Islet precursor cell (in vitro differentiated cells): ENCODE data around the gene MT2A.
A peak's percentile ranks its signal among the peaks of the same experiment; 100 is the strongest.
"Not testable (repeated sequence)": the region's sequence is repeated elsewhere in the genome, so short reads cannot be mapped to it uniquely, and the experiment has no call there.

ENCODE experiments used
- DNase-seq: peaks from one replicate; pipeline ENCODE4 v3.0.0-alpha.2; 2018

Gene MT2A

DNA sequence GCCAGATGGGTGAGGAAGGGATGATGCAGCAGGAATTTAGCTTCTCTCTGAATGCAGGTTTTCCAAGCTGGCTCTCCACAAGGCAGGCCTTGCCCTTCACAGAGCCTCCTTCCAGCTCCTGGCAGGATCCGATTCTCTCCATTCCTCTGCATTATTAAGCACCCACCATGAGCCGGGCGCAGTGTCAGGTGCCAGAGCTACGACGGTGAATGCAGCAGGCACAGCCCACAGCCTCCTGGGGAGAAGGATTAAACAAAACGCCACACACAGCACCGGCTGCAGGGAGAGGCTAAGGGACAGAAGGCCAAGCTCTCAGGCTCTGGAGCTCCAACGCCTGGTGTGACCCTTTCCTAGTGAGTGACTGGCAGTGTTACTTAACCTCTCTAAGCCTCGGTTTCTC is 7.1 kb upstream of the MT2A start:
- DNase-seq: no peak

DNA sequence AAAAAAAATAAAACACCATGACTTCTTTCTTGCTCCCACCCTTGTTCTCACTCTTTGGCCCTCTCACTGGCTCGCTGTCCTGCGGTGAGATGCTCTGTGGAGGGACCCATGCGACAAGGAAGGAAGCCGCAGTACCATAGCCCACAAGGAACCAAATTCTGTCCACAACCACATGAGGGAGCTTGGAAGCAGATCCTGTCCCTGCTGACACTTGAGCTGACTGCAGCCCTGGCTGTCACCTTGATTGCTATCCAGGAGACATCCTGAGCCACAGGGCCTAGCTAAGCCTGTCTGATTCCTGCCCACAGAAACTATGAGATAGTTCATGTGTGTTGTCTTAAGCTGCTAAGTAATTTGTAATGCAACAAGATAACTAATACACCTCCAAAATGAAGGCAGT is 4.8 kb upstream of the MT2A start:
- DNase-seq: peak; percentile 85

DNA sequence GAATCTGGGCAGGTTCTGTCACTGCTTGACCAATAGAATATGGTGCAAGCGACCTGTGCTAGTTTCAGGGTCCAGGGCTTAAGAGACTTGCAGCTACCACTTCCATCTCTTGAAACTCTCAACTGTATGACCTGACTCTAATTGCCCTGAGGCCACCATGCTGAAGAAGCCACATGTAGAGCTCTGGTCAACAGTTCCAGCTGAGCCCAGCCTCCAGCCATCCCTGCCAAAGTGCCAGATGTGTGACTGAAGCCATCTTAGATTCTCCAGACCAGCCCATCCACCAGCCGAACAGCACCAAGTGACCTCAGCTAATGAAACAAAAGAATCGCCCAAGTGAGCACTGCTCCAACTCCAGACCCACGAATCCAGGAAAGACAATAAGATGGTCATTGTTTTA is 3.4 kb upstream of the MT2A start:
- DNase-seq: no peak

DNA sequence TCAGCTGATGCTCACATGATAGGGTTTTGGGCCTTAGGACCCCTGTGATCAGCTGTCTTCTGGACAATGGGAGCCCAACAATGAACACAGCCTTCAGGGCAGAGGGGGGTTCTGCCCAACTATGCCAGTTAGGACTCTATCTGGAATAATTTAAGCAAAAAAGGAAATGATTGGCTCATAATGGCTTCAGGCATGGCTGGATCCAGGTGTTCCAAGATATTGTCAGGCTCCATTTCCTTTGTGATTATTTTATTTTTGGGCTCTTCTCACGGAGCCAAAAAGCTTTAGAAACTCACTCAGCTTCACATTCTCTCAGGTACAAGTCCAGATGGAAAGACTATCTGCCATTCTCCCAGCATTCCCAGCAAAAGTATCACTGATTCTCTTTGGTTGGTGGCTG is 2.9 kb upstream of the MT2A start:
- no peak for DNase-seq

DNA sequence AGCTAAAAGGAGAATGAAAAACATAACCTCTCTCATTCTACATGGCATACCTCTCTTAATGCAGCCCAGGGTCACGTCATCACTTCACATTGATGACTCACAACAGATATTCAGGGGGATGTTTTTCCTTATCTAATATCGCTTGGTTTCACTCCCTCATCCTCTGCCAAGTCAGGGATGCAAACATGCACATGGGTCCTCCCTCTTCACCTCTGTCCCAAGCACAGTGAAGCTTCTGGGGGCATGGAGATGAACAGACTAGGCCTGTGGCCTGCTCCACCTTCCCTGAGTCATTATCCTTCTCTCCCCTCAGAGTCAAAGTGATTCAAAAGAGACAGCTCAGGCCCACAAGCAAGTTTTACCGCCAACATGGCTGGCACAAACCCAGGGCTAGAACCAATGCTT is 2.3 kb upstream of the MT2A start:
- DNase-seq: no peak

DNA sequence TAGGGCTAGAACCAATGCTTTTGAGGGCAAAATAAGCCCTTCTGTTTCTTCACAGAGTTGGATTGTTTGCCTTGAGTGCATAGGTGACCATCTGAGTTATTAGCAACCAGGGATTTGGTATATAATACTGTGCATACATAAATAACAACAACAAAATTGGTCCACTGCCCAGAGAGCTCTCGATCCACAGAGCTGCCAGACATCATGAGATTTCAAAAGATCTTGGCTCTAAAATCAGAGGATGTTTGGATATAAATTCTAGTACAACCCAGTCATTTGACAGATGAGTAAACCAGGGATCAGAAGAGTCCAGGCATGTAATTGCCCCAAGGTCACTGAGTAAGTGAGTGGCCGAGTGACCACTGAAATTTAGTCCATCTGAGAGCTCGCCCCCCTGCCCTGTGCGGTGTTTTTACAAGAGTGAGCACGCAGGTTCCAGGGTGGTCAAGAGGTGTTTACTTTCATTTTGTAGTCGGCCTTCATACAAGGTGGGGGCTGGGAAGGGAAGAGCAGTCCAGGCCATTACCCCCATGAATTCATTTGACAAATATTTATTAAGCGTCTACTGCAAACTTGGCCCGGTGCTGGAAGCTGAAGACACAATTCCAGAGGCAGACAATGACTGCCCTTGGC is 1.8 kb upstream of the MT2A start:
- peak; percentile 56 for DNase-seq

DNA sequence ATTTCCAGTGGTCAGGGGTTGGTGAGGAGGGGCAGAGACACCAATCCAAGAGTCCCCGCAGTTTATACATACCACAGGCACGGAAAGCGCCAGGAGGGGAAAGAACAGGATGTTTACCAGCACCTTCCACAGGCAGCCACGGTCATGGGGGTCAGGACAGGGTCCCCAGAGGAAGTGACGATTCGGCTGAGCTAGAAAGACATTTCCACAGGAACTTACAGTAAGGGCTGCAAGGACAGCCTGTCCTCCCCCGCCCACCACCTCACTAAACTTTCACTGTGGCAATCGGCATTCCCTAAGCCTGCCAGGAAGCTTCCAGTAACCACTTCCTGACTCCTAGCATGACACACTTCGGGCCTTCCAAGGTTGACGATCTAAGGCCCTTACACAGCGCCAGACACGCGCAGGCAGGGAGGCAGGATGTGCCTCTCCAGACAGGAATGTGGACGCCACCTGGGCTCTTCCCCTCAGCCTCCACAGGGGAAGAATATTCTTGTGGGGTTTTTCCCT is 1.2 kb upstream of the MT2A start:
- DNase-seq: peak; percentile 93

DNA sequence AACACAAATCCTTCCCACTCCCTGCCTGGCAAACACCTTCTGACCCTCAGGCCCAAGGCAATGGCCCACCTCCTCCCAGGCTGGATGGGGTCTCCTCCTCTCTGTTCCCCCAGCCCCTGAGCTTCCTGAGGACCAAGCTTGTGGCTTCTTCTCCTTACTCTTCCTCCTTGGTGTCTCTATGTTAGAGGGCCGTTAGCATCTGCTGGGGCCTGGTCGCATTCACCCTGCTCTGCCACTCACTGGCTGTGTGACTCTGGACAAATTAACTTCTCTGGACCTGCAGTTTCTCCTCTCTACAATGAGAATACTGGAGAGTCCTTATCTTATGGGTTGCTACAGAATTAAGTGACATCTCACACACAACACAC is 725 bp upstream of the MT2A start:
- no peak for DNase-seq

DNA sequence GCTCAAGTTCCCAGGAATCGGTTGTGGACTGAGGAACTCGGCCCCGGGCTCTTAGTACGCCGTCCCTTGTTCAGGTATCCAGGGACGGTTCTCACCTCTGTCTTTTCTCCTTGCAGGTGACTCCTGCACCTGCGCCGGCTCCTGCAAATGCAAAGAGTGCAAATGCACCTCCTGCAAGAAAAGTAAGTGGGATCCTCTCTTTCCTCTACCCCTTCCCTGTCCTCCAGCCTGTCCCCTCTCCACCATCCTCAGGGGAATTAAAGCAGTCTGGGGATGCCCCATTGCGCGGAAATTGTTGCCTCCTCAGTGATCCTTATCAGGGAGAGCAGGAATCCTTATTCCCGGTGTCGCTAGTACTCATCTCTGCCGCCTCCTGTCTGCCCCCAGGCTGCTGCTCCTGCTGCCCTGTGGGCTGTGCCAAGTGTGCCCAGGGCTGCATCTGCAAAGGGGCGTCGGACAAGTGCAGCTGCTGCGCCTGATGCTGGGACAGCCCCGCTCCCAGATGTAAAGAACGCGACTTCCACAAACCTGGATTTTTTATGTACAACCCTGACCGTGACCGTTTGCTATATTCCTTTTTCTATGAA is 585 bp downstream of the MT2A start:
- DNase-seq: peak; percentile 63

DNA sequence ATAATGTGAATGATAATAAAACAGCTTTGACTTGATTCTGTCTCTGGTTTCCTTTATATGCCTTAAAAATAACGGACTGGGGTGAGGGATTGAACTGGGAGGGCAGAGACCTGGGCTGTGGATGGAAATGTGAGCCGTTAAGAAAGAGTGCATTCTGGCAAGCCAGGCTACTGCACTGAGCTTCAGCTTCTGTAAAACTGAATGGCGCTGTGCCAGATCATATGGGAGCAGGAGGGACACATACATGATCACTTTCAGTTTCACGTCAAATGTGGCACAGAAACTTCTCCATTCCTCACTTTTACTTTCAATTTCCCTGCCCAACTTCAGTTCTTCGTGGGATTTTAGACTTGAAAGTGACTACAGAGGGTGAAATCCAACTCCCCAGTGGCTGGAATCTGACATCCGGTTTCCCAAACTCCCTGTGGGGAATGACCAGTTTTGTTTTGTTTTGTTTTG is 1.1 kb downstream of the MT2A start:
- peak; percentile 56 for DNase-seq

DNA sequence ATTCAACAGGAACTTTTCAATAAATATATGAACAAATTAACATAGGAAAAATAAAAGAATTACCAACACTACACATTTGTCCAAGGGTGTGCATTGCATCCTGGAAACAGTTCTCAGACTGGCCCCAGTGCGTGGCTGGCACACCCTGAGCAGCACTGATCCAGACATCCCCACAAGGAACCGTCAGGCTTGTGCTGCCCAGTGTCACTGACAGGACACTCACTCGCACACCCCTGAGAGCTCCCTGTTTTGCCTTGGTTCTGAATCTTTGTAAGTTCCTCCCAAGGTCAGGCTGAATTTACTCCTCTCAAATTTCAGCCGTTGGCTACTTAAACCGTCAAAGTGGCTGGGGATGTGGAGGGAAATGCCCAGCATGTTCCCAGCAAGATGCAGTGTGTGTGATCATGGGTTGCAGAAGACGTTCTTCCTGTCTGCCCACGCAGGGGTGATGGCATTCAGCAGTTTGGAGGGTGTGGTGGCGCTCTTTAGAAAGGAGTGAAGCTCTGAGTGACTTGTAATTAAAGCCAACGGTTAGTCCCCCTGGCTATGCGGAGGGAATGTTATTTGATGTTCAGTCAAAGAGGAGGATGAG is 1.7 kb downstream of the MT2A start:
- peak; percentile 70 for DNase-seq

DNA sequence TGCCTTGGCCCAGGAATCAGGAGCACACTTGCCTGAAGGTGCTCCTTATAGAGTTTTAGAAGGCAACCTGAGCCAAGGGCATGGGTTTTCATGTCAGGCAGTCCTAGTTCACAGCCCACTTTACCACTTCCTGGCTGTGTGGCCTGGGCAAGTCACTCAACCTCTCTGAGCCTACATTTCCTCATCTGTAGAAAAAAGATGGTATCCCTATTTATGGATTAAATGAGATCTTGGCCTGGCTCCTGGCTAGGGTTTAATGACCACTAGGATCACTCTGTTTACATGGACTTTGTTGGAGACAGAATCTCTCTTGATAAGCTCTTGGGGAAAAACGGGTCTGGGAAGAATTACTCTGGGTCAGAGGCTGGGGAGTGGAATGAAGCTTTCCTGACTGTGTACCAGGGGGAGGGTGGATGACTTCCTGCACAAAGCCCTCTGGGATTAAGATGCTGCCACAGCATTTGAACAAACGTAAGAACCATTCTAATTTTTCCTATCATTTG is 2.3 kb downstream of the MT2A start:
- DNase-seq: no peak

DNA sequence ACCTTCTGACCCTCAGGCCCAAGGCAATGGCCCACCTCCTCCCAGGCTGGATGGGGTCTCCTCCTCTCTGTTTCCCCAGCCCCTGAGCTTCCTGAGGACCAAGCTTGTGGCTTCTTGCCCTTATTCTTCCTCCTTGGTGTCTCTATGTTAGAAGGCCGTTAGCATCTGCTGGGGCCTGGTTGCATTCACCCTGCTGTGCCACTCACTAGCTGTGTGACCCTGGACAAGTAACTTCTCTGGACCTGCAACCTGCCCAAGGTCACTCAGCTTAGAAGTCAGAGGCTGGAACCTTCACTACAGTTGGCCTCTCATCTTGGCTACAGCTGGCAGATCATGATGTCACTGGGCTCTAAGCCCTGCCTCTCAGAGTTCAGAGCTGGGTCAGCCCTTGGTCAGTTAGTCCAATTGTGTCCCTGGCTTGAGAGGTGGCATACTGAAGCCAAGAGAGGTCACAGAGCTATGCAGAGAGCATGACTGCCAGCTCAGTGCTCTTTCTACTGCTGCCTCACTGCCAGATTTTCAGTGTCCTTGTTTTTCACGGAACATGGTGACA is 3.0 kb downstream of the MT2A start:
- no peak for DNase-seq

DNA sequence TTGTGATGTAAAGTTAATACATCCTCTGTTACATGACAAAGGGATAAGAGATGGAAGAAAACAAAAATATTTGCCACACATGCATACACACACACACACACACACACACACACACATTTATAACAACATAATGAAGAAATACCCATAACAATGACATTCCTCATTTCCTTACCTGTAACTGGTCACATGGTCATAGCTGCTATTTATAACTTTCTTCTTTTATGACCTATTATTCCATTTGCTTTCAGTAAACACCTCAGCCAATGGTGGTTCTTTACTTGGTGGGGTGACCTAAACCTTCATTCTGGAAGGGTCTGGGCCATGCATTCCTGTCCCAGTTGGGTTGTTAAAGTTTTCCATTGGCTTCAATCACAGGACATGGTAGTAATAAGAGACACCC is 5.3 kb downstream of the MT2A start:
- DNase-seq: no peak

DNA sequence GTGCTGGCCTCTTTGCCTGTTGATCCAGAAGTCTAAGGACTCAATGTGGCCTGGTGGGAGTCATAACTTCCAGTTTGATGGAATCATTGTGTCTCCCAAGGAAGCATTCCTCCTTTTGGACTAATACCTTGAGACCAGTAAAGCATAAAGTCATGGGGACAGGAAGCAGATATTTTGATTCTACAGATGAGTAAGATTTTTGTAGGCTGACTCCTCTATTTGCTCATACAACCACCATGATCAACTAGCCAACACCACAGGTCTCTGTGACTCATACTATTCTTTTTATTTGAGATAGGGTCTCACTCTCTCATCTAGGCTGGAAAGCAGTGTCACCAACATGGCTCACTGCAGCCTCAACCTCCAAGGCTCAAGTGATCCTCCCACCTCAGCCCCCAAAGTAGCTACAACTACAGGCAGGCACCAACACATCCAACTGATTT is 6.2 kb downstream of the MT2A start:
- DNase-seq: no peak

DNA sequence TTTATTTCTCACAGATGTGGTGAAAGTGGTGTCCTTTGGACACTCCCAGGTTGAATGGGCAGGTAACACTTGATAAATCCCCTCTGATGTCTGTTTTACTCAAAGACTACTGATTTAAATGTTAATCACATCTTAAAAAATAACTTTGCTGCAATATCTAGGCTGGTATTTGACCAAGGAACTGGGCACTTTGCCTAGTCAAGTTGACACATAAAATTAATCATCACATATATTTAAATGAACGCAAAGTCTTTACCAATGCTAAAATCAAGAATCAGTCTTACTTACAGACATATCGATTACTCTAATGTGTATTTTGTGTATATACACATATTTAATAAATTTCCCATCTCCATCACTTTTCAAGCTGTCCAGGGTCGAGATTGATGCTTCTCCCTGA is 7.0 kb downstream of the MT2A start:
- DNase-seq: no peak

DNA sequence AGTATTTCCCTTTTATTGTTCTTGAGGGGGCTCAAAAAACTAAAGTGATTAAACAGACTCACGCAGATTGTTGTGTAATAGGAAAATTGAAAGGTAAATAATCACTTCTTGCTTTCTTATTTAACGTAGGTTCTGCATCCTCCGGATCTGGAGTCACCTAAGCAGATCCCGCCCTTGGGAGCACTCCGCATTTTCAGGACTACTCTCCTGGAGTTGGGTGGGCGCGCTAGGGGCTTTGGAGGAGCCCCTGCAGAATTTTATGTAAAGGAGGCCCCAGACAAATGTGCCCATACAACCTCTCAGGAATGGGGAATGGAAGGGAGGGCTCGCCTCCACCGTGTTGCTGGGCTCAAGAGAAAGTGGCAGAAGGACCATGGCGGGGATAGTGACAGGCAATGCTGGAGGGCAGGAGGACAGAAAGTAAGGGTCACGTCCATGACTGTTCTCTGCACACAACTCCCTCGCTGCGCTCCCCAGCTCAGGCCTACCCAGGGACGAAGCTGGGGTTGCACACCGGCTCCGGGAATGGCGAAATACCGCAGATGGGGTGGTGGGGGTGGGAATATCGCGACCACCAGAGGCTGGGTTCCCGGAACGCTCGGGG is 8.3 kb downstream of the MT2A start:
- DNase-seq: peak; percentile 49

DNA sequence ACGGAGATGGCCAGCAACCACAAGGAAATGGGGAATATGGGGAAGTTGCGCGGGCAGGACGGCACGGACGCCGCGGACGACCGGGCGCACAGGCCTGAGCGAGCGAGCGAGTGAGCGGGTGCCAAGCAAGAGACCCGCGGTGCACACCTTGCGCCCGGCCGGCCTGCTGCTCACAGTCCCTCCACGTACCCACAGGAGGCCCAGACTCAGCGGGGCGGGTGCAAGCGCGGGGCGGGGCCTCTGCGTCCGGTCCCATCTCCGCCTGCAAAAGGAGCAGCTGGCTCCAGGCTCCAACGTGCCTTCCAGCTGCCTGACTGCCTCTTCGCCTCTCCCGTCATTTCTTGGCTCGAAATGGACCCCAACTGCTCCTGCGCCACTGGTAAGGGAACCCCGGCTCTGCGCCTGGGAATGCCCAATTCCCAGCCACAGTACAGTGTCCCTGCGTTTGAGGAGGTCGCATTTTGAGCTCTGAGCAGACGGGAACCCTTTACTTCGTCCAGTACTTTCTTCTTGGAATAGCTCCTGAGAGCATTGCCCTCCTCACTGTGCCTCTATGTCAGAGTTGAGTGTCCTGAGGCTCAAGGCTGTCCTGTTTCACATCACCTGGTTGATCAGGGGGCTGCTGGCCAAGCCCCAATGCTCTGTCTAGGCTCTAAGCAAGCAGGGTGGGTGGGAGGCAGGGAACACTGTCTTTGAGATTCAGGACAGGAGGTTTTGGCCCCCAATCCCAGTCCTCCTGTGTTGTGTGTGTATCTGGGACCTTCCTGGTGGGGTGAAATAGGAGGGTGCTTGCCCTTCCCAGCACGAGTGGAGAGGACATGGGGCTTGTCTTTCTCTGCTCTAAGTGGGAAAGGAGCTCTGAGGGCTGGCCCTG is 9.1 kb downstream of the MT2A start:
- DNase-seq: peak; percentile 86

DNA sequence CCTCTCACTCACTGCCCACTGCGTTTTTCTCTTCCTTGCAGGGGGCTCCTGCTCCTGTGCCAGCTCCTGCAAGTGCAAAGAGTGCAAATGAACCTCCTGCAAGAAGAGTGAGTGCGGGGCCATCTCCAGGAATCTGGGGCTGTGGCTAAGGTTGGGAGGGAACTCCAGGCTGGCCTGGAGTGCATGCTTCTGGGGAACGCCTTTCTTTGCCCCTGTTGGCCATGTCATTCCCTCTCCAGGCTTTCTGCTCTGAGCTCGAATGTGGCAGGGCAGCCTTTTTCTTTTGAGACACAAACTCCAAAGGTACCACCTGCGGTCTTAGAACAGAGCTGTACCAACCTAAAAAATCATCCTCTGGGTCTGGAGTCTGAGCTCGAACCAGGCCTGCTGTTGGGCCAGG is 9.8 kb downstream of the MT2A start:
- DNase-seq: no peak

DNA sequence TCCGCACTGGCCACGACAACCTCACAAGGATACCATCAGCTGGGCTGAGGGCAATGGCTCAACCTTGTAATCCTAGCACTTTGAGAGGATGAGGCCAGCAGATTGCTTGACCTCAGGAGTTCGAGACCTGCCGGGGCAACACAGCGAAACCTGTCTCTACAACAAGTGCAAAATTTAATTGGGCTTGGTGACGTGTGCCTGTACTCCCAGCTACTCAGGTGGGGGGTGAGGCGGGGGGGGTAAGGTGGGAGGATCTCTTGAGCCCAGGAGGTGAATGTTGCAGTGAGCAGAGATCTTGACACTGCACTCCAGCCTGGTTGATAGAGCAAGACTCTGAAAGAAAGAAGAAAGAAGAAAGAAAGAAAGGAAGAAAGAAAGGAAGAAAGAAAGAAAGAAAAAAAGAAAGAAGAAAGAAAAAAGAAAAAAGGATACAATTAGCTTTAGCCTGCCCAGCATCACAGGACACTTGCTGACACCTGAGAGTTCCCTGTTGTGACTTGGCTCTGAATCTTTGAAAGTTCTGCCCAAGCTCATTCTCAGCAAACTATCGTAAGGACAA is 12.0 kb downstream of the MT2A start:
- no peak for DNase-seq

DNA sequence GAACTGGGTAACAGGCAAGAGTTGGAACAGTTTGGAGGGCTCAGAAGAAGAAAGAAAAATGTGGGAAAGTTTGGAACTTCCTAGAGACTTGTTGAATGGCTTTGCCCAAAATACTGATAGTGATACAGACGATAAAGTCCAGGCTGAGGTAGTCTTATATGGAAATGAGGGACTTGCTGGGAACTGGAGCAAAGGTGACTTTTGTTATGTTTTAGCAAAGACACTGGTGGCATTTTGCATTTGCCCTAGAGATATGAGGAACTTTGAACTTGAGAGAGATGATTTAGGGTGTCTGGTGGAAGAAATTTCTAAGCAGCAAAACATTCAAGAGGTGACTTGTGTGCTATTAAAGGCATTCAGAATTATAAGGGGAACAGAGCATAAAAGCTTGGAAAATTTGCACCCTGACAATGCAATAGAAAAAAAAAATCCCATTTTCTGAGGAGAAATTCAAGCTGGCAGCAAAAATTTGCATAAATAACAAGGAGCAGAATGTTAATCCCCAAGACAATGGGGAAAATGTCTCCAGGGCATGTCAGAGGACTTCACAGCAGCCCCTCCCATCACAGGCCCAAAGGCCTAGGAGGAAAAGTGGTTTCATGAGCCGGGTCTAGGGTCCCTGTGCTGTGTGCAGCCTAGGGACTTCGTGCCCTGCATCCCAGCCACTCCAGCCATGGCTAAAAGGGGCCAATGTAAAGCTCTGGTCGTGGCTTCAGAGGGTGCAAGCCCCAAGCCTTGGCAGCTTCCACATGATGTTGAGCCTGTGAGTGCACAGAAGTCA is 13.5 kb downstream of the MT2A start:
- DNase-seq: not testable (repeated sequence)
